Osteoblast (primary cell): ENCODE data around the gene AMOTL2. TPM values are rescaled to one million over a fixed set of nuclear protein-coding genes. Genes with fewer than 3 reads are reported as not detected.

Experiments used
- DNase-seq: peaks from one replicate; pipeline ENCODE4 v3.0.0; 2011; ENCODE audit warnings: low spot score, mixed read lengths; ENCODE audit not compliant: insufficient read length; ENCODE audit errors: missing footprints
- H2AFZ ChIP-seq: 2 replicates; pipeline ENCODE4 v1.6.0; 2011; ENCODE audit warnings: mild to moderate bottlenecking, low read length
- H3K27ac ChIP-seq: 2 replicates; pipeline ENCODE4 v1.5.1; 2011; ENCODE audit warnings: mild to moderate bottlenecking, low read depth, low read length, moderate library complexity
- H3K27me3 ChIP-seq: 2 replicates; pipeline ENCODE4 v1.6.0; 2012; ENCODE audit warnings: mild to moderate bottlenecking, control low read depth, inconsistent platforms, low read length, moderate library complexity; ENCODE audit not compliant: insufficient read depth
- H3K36me3 ChIP-seq: 2 replicates; pipeline ENCODE4 v1.5.1; 2011; ENCODE audit warnings: mild to moderate bottlenecking, low read length, control low read depth, moderate library complexity; ENCODE audit not compliant: insufficient read depth
- H3K4me1 ChIP-seq: 2 replicates; pipeline ENCODE4 v1.5.1; 2011; ENCODE audit warnings: mild to moderate bottlenecking, low read length, control low read depth, moderate library complexity; ENCODE audit not compliant: insufficient read depth
- H3K4me2 ChIP-seq: 2 replicates; pipeline ENCODE4 v1.6.0; 2011; ENCODE audit warnings: mild to moderate bottlenecking, low read length; ENCODE audit not compliant: insufficient read depth
- H3K4me3 ChIP-seq: fragments of 200-600 bp; sonication (generic); 3 replicates; pipeline ENCODE4 v1.5.1; 2012; ENCODE audit warnings: mild to moderate bottlenecking, low read length, inconsistent platforms; ENCODE audit not compliant: insufficient read depth
- H3K79me2 ChIP-seq: 2 replicates; pipeline ENCODE4 v1.6.0; 2012; ENCODE audit warnings: mild to moderate bottlenecking, low read length, control low read depth, inconsistent platforms; ENCODE audit not compliant: insufficient read depth
- H3K9me3 ChIP-seq: 2 replicates; pipeline ENCODE4 v1.5.1; 2011; ENCODE audit warnings: low read depth, low read length, control low read depth
- H4K20me1 ChIP-seq: 2 replicates; pipeline ENCODE4 v1.6.0; 2012; ENCODE audit warnings: mild to moderate bottlenecking, low read length, control low read depth; ENCODE audit not compliant: insufficient read depth
- total RNA-seq: library from RNA; depleted of rRNA; stranded (reverse); fragments of >200 nt; gene quantifications from 2 replicates; pipeline ENCODE4 v1.2.3, GENCODE V29; 2012
- TF ChIP-seq, protein P1 (sequence below): IDR thresholded peaks from 2 replicates; pipeline ENCODE4 v1.5.1; 2011; ENCODE audit warnings: mild to moderate bottlenecking, low read depth, low read length, moderate library complexity; ENCODE audit errors: extremely low read depth

The AMOTL2 gene
- total RNA-seq, 1 donor, result 300 TPM

DNA sequence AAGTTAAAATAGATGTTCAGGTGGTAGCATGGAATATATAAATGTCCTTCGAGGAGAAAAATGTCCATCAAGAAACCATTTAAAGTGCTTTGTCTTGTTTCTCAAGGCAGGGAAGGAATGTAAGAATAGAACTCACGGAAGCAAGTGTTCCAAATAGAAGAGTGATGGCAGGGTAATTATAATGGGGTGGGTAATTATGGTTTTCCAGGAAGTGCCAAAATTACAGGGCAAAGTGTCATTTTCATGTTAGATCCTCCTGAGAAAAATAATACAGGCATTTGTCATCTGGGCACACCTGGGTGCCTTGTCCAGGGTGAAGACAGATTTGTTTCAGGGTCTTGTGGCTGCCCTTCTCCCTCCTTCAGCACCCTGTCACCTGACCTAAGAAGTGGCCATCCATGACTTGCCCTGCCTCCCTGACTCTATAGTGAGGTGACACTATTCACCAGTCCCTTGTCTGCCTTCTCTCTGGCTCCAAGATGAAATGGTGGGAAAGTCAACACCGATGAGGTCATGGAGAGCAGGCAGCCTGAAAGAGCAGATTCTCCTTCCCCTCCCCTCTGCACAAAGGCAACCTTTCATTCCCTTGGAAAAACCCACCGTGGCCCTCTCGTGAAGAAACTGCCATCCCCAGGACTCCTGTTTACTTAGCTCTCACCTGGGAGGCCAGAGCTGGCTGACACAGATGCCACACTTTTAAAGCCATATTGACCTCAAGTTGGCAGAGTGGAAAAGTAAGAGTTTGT is 45.1 kb upstream of the AMOTL2 start:
- Histone ChIP-seq H4K20me1 (no peaks in the 10 kb centered on the region), H3K27me3 (no peaks in the 10 kb centered on the region)
- TF ChIP-seq, protein P1, sequence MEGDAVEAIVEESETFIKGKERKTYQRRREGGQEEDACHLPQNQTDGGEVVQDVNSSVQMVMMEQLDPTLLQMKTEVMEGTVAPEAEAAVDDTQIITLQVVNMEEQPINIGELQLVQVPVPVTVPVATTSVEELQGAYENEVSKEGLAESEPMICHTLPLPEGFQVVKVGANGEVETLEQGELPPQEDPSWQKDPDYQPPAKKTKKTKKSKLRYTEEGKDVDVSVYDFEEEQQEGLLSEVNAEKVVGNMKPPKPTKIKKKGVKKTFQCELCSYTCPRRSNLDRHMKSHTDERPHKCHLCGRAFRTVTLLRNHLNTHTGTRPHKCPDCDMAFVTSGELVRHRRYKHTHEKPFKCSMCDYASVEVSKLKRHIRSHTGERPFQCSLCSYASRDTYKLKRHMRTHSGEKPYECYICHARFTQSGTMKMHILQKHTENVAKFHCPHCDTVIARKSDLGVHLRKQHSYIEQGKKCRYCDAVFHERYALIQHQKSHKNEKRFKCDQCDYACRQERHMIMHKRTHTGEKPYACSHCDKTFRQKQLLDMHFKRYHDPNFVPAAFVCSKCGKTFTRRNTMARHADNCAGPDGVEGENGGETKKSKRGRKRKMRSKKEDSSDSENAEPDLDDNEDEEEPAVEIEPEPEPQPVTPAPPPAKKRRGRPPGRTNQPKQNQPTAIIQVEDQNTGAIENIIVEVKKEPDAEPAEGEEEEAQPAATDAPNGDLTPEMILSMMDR, result no peak

DNA sequence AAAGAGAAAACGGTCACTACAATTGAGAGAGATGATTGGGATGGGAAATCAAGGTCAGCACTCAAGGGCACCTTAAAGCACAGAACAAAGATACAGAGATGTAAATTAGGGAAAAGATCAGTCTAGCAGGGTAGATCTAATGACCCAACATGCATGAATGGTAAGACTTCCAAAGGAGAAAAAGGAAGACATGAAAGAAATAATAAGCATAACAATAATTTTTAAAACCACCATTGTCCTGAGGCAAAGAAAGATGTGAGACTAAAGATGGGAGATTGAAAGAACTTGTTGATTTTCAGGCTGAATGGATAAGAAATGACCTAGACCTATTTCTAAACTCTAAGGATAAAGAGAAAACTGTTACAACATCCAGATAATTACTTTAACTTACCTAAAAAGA is 34.8 kb upstream of the AMOTL2 start:
- Histone ChIP-seq H3K9me3 (no peaks in the 10 kb centered on the region), H3K4me1 (peaks cover 11% of the 10 kb centered on the region), H3K4me2 (no peak overlapping the region), H3K27me3 (no peaks in the 10 kb centered on the region), H3K27ac (no peak overlapping the region), H3K4me3 (no peak overlapping the region), H2AFZ (no peak overlapping the region), H3K36me3 (no peaks in the 10 kb centered on the region), H3K79me2 (no peaks in the 10 kb centered on the region), H4K20me1 (no peaks in the 10 kb centered on the region)
- TF ChIP-seq, protein P1, result no peak
- no peak for DNase-seq

More for the DNA sequence above, 45.1 kb upstream of the AMOTL2 start:
- H3K79me2 ChIP-seq, result no peaks in the 10 kb centered on the region
- H3K9me3 ChIP-seq, result no peaks in the 10 kb centered on the region
- H3K4me3 ChIP-seq, result no peak overlapping the region
- H2AFZ ChIP-seq, result no peak overlapping the region
- no peak overlapping the region for H3K27ac ChIP-seq
- no peaks in the 10 kb centered on the region for H3K4me1 ChIP-seq
- no peak overlapping the region for H3K4me2 ChIP-seq
- DNase-seq, result no peak
- no peaks in the 10 kb centered on the region for H3K36me3 ChIP-seq

DNA sequence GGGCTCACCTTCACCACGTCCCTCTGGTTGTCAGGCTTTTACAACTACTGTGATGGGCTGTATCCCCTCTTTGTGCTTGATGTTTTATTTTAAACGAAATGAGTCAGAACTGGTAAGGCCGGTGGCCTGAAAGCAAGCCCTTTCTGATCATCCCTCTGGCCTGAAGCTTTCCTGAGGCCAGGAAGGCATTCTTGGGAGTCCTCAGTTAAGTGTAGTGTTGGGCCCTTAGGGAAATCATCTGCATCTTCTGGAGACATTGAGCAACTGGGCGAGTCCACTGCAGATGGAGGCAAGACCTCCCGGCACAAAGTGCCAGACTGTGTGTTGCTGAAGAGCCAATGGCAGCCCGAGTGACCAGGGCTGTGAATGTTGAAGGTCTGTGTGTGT is 33.0 kb upstream of the AMOTL2 start:
- Histone ChIP-seq H3K4me3 (peak overlapping the region; percentile 70), H3K4me1 (peaks cover 11% of the 10 kb centered on the region), H3K27ac (no peak overlapping the region), H3K79me2 (no peaks in the 10 kb centered on the region), H4K20me1 (no peaks in the 10 kb centered on the region), H3K4me2 (peak overlapping the region; percentile 83), H2AFZ (peak overlapping the region; percentile 94), H3K27me3 (no peaks in the 10 kb centered on the region), H3K9me3 (peaks cover 2% of the 10 kb centered on the region), H3K36me3 (no peaks in the 10 kb centered on the region)
- peak; percentile 69 for DNase-seq
- TF ChIP-seq, protein P1, result no peak

DNA sequence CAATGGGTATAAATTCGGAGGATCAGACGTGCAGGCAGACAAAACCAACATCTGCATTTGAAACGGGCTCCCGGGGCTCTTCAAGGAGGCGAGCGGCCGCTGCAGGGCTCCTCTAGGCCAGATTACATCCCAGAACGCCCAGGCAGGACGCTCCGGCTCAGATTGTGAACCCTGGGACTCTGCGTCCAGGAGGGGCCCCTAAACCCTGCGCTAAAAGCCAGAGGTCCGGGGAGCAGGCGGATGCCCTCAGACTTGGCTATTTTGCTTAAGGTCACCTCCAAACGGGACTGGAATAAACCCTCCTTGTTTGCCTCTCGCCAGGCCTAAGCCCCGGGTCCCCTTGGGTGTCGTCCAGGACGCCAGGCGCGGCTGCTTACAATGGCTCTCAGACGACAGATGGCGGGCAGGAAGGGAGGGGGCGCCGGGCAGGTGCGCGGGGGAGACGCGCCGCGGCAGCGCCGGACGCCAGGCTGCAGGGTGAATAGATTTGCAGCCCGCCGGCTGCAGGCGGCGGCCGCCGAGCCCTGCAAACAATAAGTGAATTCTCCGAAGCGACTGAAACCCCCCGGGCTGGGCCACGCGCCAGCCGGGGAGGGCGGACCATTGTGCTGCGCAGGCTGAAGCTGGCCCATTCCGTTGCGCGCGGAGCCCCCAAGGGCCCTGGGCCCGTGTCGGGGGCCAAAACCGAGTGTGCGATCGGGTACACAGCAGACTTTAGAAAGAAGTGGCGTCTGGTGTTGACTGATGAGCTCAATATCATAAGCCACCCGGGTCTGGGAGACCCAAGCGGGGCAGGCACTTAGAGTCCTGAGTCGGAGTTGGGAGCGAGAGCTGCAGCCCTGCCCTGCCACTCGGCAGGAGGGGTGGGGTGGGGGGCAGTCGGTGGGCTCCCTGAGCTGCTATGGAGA is 32.3 kb upstream of the AMOTL2 start:
- Histone ChIP-seq H4K20me1 (no peaks in the 10 kb centered on the region), H3K79me2 (no peaks in the 10 kb centered on the region), H3K4me3 (peak overlapping the region; percentile 70), H3K36me3 (no peaks in the 10 kb centered on the region), H3K4me2 (peak overlapping the region; percentile 83), H3K27me3 (no peaks in the 10 kb centered on the region), H3K4me1 (peaks cover 11% of the 10 kb centered on the region), H3K9me3 (peaks cover 7% of the 10 kb centered on the region), H2AFZ (peak overlapping the region; percentile 94), H3K27ac (no peak overlapping the region)
- DNase-seq, result no peak
- TF ChIP-seq, protein P1, result no peak
